Hypothalamus (tissue), 51 donors: ENCODE results near the gene GMEB2.

Experiments
- DNase-seq, 51 donors: peaks; one replicate each; lab custom pipeline; 2025; lab: John Stamatoyannopoulos, UW

The GMEB2 gene

DNA sequence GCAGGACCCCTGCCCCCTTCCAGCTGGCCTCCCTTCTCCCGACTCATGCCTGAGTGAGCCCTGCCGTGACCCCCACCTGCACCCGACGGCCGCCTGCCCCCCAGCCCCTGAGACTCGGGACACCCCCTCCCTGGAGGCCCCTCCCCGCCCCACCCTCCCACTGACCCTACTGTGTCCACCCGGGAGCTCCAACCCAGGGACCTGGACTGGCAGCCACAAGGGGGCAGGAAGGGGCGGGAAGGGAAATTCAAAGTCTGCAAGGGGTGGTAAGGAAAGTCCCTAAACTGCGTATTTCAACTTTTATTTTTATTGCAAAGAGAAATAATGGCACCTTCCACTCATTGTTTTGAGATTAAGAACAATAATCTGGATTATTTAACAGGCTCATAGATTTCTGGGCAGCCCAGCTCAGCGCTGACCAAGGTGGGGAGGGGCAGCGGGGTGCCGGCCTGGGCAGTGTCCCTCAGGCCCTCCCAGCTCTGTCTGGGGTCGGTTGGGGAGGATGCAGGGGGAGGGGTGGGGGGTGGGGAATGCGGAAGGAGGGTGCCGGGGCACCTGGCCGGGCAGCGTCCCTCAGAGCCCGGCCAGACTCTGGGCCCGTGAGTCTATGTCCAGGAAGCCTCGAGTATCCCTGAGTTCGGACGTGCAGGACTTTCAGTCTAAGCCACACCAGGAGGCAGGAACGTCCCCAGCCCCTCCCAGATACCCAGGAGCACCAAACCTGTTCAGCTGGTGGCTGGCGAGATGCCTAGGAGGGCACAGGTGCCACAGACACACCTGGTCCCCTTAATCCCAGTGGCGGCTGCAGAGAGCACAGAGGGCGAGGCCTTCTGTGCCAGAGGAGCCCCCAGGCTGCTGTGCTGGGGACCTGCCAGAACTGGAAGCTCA is 88.5 kb downstream of the GMEB2 start:
- DNase-seq, result no peak
